Upper lobe of left lung (tissue), 6 donors: ENCODE measurements around the gene POMC. TPM values are rescaled to one million over a fixed set of nuclear protein-coding genes. Genes with fewer than 3 reads are reported as not detected.

Source experiments
- ATAC-seq, 2 donors: fragments of 200-7000 bp; cut with Tn5 transposase; one replicate each; pipeline ENCODE4 v1.9.1; 2022; ENCODE audit warnings: mild to moderate bottlenecking in 2 of 2, moderate library complexity in 2 of 2; ENCODE audit not compliant: low FRiP score in 2 of 2
- DNase-seq, 2 donors: peaks; one replicate each; pipeline ENCODE4 v3.0.0-alpha.2; 2019 to 2020
- H3K27ac ChIP-seq, 4 donors: fragments of 200-600 bp; sonication (generic); one replicate each; pipeline ENCODE4 v1.5.1; 2016 to 2019
- H3K27me3 ChIP-seq, 4 donors: fragments of 200-600 bp; sonication (generic); one replicate each; pipeline ENCODE4 v1.5.1; 2017 to 2019
- H3K36me3 ChIP-seq, 4 donors: fragments of 200-600 bp; sonication (generic); one replicate each; pipeline ENCODE4 v1.5.1; 2016 to 2019
- H3K4me1 ChIP-seq, 4 donors: fragments of 200-600 bp; sonication (generic); one replicate each; pipeline ENCODE4 v1.5.1; 2018 to 2019
- H3K4me3 ChIP-seq, 4 donors: fragments of 200-600 bp; sonication (generic); one replicate each; pipeline ENCODE4 v1.5.1; 2017 to 2019; ENCODE audit warnings: mild to moderate bottlenecking in 2 of 4, moderate library complexity in 1 of 4
- H3K9me3 ChIP-seq, 4 donors: fragments of 200-600 bp; sonication (generic); one replicate each; pipeline ENCODE4 v1.5.1; 2018 to 2019
- EP300 ChIP-seq, 4 donors: sonication (generic); formaldehyde crosslinking; IDR thresholded peaks; one replicate each; pipeline ENCODE4 v1.5.1; 2017; ENCODE audit warnings: antibody characterized with exemption in 4 of 4, control low read depth in 2 of 4
- POLR2A ChIP-seq, 4 donors: fragments of 450-650 bp; IDR thresholded peaks; one replicate each; pipeline ENCODE4 v1.5.1; 2016 to 2017; ENCODE audit warnings: antibody characterized with exemption in 4 of 4, mild to moderate bottlenecking in 2 of 4
- POLR2AphosphoS5 ChIP-seq, 2 donors: sonication (generic); formaldehyde crosslinking; IDR thresholded peaks; one replicate each; pipeline ENCODE4 v1.5.1; 2017; ENCODE audit warnings: antibody characterized with exemption in 2 of 2
- WGBS, 2 donors: methylation state at CpG; one replicate each; pipeline ENCODE4 v1.1.5; 2017 to 2018; 5-methylcytosine and 5-hydroxymethylcytosine counted together
- total RNA-seq, 6 donors: library from RNA; depleted of rRNA in 4 of 6; stranded (reverse); fragments of >200 nt in 4 of 6; gene quantifications; one replicate each; pipeline versions ENCODE4 v1.1.0 to v1.2.1, GENCODE V29; 2016 to 2021
- TF ChIP-seq, protein P1 (sequence below), 6 experiments: fragments of 450-650 bp in 4 of 6; fragments of 200-600 bp in 2 of 6; sonication (generic) in 2 of 6; IDR thresholded peaks; one replicate each; pipeline ENCODE4 v1.5.1; 2016 to 2019; ENCODE audit warnings: antibody characterized with exemption in 6 of 6
- donor health status: DM: no; HTN: no; CAD: no; lungs with moderate emphysema.
- donor health status: DM: no; HTN: yes; CAD: no; lungs with severe emphysema.

The POMC gene
- 10 to 100 TPM in 1 of 6 donors, 1 to 10 TPM in 5; 2.4 to 11.5 (median 5.6) TPM for total RNA-seq

DNA sequence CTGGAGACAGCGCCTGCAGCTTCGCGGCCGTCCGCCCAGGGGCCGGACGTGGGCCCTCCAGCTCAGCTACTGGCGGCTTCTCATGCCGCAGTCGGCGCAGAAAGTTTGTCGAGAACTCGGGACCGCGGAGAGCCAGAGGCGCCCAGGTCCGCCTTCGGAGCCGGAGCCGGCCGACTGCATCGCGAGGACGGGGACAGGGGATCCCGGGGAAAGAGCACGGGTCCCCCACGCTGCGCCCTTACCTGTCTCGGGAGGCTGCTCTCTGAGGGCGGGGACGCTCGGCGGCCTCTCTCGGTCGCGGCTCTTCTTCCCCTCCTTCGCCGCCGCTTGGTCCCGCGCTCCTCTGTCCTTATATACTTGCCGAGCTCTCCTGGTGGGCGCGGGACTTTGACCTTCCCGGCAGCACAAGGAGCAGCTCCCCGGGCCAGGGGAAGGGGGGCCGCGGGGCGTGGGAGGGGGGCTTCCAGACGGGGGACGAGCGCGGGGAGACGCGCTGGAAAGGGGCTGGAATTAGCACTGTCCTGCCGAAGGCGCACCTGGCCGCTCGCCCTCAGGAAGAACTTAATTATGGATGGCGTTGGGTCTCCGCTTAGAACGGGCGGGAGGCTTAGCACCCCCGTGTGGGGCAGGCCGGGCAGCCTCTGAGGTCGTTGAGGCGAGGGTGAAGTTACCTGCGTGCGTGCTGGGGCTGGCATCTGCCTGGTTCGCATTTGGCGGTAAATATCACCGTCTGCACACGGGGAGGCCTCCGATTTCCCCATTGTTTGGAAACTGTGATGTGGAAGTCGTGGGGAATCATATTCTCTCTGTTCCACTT is at the start of gene POMC:
Gene POMC, minus strand, starts transcription at position 325 of the 817 bp plus-strand sequence. CDS start 3,808 bp downstream, outside the sequence.
- WGBS, 2 donors, result 12 to 15% methylated on average over 19 to 38 of the region's 75 CpGs
- Histone ChIP-seq H3K4me1 (peaks cover 13 to 16% (median 14%) of the 10 kb centered on the region in 4 donors), H3K27ac (no peak within 1 kb of the TSS), H3K9me3 (no peaks in the 10 kb centered on the region), H3K27me3 (peaks cover 0 to 24% (median 10%) of the 10 kb centered on the region in 4 donors), H3K4me3 (peak within 1 kb of the TSS; percentile 22 to 52 (median 38)), H3K36me3 (no peaks in the 10 kb centered on the region)
- DNase-seq, result peak in 1 of 2 donors; percentile 86
- peak; percentile 59 to 68 for ATAC-seq
- TF ChIP-seq EP300 (IDR thresholded peaks at IDR 0.05) (no peak), POLR2AphosphoS5 (IDR thresholded peaks at IDR 0.05) (no peak), POLR2A (IDR thresholded peaks at IDR 0.05) (no peak)
- TF ChIP-seq, protein P1, sequence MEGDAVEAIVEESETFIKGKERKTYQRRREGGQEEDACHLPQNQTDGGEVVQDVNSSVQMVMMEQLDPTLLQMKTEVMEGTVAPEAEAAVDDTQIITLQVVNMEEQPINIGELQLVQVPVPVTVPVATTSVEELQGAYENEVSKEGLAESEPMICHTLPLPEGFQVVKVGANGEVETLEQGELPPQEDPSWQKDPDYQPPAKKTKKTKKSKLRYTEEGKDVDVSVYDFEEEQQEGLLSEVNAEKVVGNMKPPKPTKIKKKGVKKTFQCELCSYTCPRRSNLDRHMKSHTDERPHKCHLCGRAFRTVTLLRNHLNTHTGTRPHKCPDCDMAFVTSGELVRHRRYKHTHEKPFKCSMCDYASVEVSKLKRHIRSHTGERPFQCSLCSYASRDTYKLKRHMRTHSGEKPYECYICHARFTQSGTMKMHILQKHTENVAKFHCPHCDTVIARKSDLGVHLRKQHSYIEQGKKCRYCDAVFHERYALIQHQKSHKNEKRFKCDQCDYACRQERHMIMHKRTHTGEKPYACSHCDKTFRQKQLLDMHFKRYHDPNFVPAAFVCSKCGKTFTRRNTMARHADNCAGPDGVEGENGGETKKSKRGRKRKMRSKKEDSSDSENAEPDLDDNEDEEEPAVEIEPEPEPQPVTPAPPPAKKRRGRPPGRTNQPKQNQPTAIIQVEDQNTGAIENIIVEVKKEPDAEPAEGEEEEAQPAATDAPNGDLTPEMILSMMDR (IDR thresholded peaks at IDR 0.05), result no peak

DNA sequence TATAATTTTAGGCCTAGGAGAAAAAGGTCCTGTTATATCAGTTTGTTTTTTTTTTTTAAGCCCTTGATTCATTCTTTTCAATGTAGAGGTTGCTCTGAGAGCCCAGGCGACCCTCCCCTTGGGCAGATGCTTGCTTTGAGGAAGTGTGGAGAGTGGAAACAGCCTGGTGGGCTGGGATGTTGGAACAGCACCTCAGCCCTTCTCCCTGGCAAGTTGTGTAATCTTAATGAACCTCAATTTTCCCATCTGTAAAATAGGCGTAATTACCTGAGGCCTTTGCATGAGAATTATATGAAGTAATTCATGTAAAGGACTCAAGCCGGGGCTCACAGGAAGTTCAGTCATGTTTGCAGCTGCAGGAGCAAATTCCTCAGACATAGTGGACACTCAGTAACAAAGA is 49.7 kb upstream of the POMC start:
- no peak overlapping the region for H3K4me3 ChIP-seq
- H3K27ac ChIP-seq, result no peak overlapping the region
- ATAC-seq (no peak), DNase-seq (no peak)
- H3K36me3 ChIP-seq, result no peaks in the 10 kb centered on the region
- peaks cover 7 to 17% (median 9%) of the 10 kb centered on the region in 4 donors for H3K4me1 ChIP-seq
- no peaks in the 10 kb centered on the region for H3K27me3 ChIP-seq
- no peaks in the 10 kb centered on the region for H3K9me3 ChIP-seq
- WGBS, 2 donors, result 89 to 98% methylated on average over 2 to 3 of the region's 3 CpGs
- TF ChIP-seq POLR2AphosphoS5 (IDR thresholded peaks at IDR 0.05) (no peak), POLR2A (IDR thresholded peaks at IDR 0.05) (no peak), EP300 (IDR thresholded peaks at IDR 0.05) (no peak)
- TF ChIP-seq, protein P1 (IDR thresholded peaks at IDR 0.05), result no peak

DNA sequence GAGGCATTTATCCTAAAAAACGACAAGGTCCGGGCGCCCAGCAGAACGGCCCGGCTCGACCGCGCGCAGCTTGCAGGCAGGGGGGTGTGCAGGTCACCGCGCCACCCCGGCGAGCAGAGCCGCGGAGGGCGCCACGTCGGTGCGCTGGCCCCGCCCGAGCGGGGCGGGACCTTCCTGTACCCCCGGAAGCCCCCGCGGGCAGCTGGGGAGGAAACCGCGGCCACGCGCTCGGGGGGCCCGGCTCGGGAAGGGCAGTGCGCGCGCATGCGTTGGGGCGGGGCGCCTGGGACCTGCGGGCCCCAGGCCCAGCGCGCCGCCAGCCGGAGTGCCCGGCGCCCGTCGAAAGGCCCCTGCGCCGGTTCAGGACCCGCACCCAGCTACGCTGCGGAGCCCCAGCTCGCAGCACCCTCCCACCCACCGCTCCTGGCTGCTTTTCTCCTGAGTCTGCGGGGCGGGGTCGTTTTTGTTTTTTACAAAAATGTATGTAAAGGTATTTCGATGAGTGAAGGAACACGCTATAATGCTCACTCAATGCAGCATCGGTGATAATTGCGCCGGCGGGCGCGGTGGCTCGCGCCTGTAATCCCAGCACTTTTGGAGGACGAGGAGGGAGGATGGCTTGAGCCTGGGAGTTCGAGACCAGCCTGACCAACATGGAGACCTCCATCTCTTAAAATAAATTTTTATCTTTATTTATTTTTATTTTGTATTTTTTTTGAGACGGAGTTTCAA is 47.7 kb upstream of the POMC start:
- DNase-seq, result peak; percentile 67 to 96
- Histone ChIP-seq H3K27me3 (no peaks in the 10 kb centered on the region), H3K4me1 (peaks cover 7 to 17% (median 9%) of the 10 kb centered on the region in 4 donors), H3K4me3 (peak overlapping the region; percentile 6 to 68 (median 58)), H3K27ac (peak overlapping the region; percentile 57 to 77 (median 66)), H3K36me3 (no peaks in the 10 kb centered on the region), H3K9me3 (no peaks in the 10 kb centered on the region)
- peak; percentile 56 to 92 for ATAC-seq
- 2% methylated on average over 18 to 32 of the region's 71 CpGs for WGBS, 2 donors
- TF ChIP-seq POLR2A (IDR thresholded peaks at IDR 0.05) (peak in 1 of 4 donors; percentile 71), EP300 (IDR thresholded peaks at IDR 0.05) (no peak), POLR2AphosphoS5 (IDR thresholded peaks at IDR 0.05) (peak in 1 of 2 donors; percentile 29)
- TF ChIP-seq, protein P1 (IDR thresholded peaks at IDR 0.05), result no peak

DNA sequence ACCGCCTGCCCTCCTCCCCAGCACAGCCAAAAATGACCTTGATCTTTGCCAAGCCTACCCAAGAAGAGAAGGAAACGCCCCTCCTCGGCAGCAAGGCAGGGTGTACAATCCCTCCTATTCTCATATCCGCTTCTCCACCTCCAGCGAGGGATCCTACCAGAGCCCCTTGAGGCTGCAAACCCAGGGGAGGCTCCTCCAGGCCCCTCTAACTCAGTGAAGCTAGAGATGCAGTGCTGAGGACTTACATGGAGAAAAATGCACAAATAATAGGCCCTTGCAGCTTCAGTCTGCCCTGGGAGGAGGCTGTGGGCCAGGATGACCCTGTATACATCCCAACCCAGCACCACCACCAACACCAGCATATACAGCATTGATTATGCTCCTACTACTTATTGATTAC is 46.9 kb upstream of the POMC start:
- 78 to 87% methylated on average over 4 to 5 of the region's 5 CpGs for WGBS, 2 donors
- Histone ChIP-seq H3K27me3 (no peaks in the 10 kb centered on the region), H3K27ac (peak overlapping the region in 3 of 4 donors; percentile 61 to 77 (median 71)), H3K4me1 (peaks cover 7 to 17% (median 9%) of the 10 kb centered on the region in 4 donors), H3K4me3 (peak overlapping the region in 1 of 4 donors; percentile 63), H3K9me3 (no peaks in the 10 kb centered on the region), H3K36me3 (no peaks in the 10 kb centered on the region)
- ATAC-seq, result peak in 1 of 2 donors; percentile 18
- no peak for DNase-seq
- TF ChIP-seq EP300 (IDR thresholded peaks at IDR 0.05) (no peak), POLR2A (IDR thresholded peaks at IDR 0.05) (no peak), POLR2AphosphoS5 (IDR thresholded peaks at IDR 0.05) (no peak)
- TF ChIP-seq, protein P1 (IDR thresholded peaks at IDR 0.05), result no peak
